A549 (cell line): Measurements from ENCODE around the gene IQGAP2. TPM values are rescaled to one million over a fixed set of nuclear protein-coding genes. Genes with fewer than 3 reads are reported as not detected.

ENCODE experiments used
- ATAC-seq, 2 experiments: fragments of 200-7000 bp in 1 of 2; fragments of >200 bp in 1 of 2; cut with Nextera tagmentation in 1 of 2; cut with Tn5 transposase in 1 of 2; 3 replicates each; pipeline versions ENCODE4 v1.8.0 to v1.9.1; 2018 to 2020; ENCODE audit warnings: mild to moderate bottlenecking in 1 of 2, moderate library complexity in 1 of 2
- CTCF ChIA-PET: fragments of 300-600 bp; sonication (Branson Sonifier 250); formaldehyde crosslinking; extraction: SDS; loops from one replicate; lab custom pipeline; 2021; ENCODE audit warnings: antibody characterized with exemption, inconsistent platforms; lab: Yijun Ruan, JAX
- POLR2A ChIA-PET: fragments of 350-600 bp; formaldehyde crosslinking; extraction: SDS; loops from one replicate; lab custom pipeline; 2021; ENCODE audit warnings: antibody characterized with exemption, inconsistent platforms; lab: Yijun Ruan, JAX
- DNase-seq, 2 experiments: peaks; one replicate each; pipeline versions ENCODE4 v3.0.0 to v3.0.0-alpha.2; 2011 to 2016; ENCODE audit warnings: low read depth in 1 of 2, low spot score in 1 of 2
- FAIRE-seq: peaks from 2 replicates; lab custom pipeline; 2011; peaks lifted over from hg19 to GRCh38; lab: Jason Lieb, UNC
- H3K27ac ChIP-seq, 2 experiments: fragments of >200 bp; sonication (Bioruptor Twin); formaldehyde crosslinking; 3 replicates each; pipeline ENCODE4 v1.5.1; 2016 to 2017
- H3K4me1 ChIP-seq: fragments of >200 bp; sonication (Bioruptor Twin); formaldehyde crosslinking; 3 replicates; pipeline ENCODE4 v1.6.1; 2016
- H3K4me2 ChIP-seq: fragments of >200 bp; sonication (Bioruptor Twin); formaldehyde crosslinking; 3 replicates; pipeline ENCODE4 v1.6.1; 2016
- H3K4me3 ChIP-seq: fragments of >200 bp; sonication (Bioruptor Twin); formaldehyde crosslinking; 3 replicates; pipeline ENCODE4 v1.5.1; 2016
- H3K9me3 ChIP-seq: fragments of >200 bp; sonication (Bioruptor Twin); formaldehyde crosslinking; 3 replicates; pipeline ENCODE4 v1.6.1; 2016
- BCL3 ChIP-seq: fragments of >200 bp; sonication (Bioruptor Twin); formaldehyde crosslinking; IDR thresholded peaks from 3 replicates; pipeline ENCODE4 v1.6.1; 2016
- BHLHE40 ChIP-seq: IDR thresholded peaks from 2 replicates; pipeline ENCODE4 v1.6.1; 2012; ENCODE audit warnings: low read depth, low read length, inconsistent platforms
- CEBPB ChIP-seq, 2 experiments: fragments of >200 bp in 1 of 2; sonication (Bioruptor Twin) in 1 of 2; formaldehyde crosslinking in 1 of 2; IDR thresholded peaks; 2 replicates each; pipeline ENCODE4 v1.6.1; 2012 to 2016
- EP300 ChIP-seq, 2 experiments: fragments of >200 bp; sonication (Bioruptor Twin); formaldehyde crosslinking; IDR thresholded peaks; 2 replicates in 1 of 2; 3 replicates in 1 of 2; pipeline ENCODE4 v1.6.1; 2016 to 2017
- FOSL2 ChIP-seq, 2 experiments: fragments of 450-650 bp in 1 of 2; fragments of >200 bp in 1 of 2; sonication (Bioruptor Twin) in 1 of 2; formaldehyde crosslinking; IDR thresholded peaks; 2 replicates each; pipeline versions ENCODE4 v1.5.0 to v1.6.1; 2016 to 2020; ENCODE audit warnings: mild to moderate bottlenecking in 1 of 2, moderate library complexity in 1 of 2
- HES2 ChIP-seq: fragments of >200 bp; sonication (Bioruptor Twin); formaldehyde crosslinking; IDR thresholded peaks from 2 replicates; pipeline ENCODE4 v1.6.1; 2016
- HMGXB4 ChIP-seq: fragments of 250-450 bp; sonication (Bioruptor Pico); IDR thresholded peaks from 2 replicates; pipeline ENCODE4 v1.5.0; 2021; ENCODE audit warnings: mild to moderate bottlenecking, moderate library complexity, borderline replicate concordance
- HOXA7 ChIP-seq: fragments of 250-450 bp; sonication (Bioruptor Pico); IDR thresholded peaks from 2 replicates; pipeline ENCODE4 v1.5.0; 2020; ENCODE audit warnings: mild to moderate bottlenecking, moderate library complexity
- JUN ChIP-seq, 2 experiments: fragments of >200 bp; sonication (Bioruptor Twin); formaldehyde crosslinking; IDR thresholded peaks; 2 replicates in 1 of 2; 3 replicates in 1 of 2; pipeline ENCODE4 v1.6.1; 2016 to 2017
- JUNB ChIP-seq: fragments of >200 bp; sonication (Bioruptor Twin); formaldehyde crosslinking; IDR thresholded peaks from 2 replicates; pipeline ENCODE4 v1.6.1; 2016
- MAFK ChIP-seq: fragments of 450-650 bp; IDR thresholded peaks from 2 replicates; pipeline ENCODE4 v1.6.1; 2014; ENCODE audit not compliant: partially characterized antibody
- MAX ChIP-seq: IDR thresholded peaks from 2 replicates; pipeline ENCODE4 v1.6.1; 2012
- MAZ ChIP-seq: fragments of 150-350 bp; IDR thresholded peaks from 2 replicates; pipeline ENCODE4 v1.6.1; 2014; ENCODE audit warnings: antibody characterized with exemption, low read depth, low read length, borderline replicate concordance
- RARB ChIP-seq: fragments of 250-450 bp; sonication (Bioruptor Pico); IDR thresholded peaks from 2 replicates; pipeline ENCODE4 v1.8.0; 2021; ENCODE audit warnings: mild to moderate bottlenecking, moderate library complexity
- REST ChIP-seq: fragments of 200-600 bp; sonication (generic); IDR thresholded peaks from 2 replicates; pipeline ENCODE4 v1.6.1; 2016; ENCODE audit warnings: antibody characterized with exemption, mild to moderate bottlenecking, moderate library complexity
- WGBS: methylation state at CpG from one replicate; pipeline ENCODE4 v1.1.6; 2017; ENCODE audit errors: missing lambda C conversion rate; 5-methylcytosine and 5-hydroxymethylcytosine counted together
- polyA plus RNA-seq, 4 experiments: library from polyadenylated mRNA; depleted of rRNA in 3 of 4; stranded (reverse); fragments of >200 nt; fragmentation: RNase III in 1 of 4; extraction: RNeasy Plus Mini Kit Qiagen cat#74134 plus additional on column Dnase treatment in 1 of 4; gene quantifications; 2 replicates in 3 of 4; 3 replicates in 1 of 4; pipeline ENCODE4 v1.2.3, GENCODE V29; 2011 to 2017

Gene IQGAP2
- polyA plus RNA-seq, 2 of the 4 experiments (the other 2 are of a cell fraction) = 5.3 to 10.1 TPM

GRCh38 chr5:76472335-76473008 lies 69.4 kb downstream of the IQGAP2 start:
- FAIRE-seq (no peak), DNase-seq (peak; percentile 23 to 62), ATAC-seq (peak; percentile 79 to 81)
- POLR2A ChIA-PET = no interaction called here
- CTCF ChIA-PET = interaction anchor here (3.4 kb wide), 1 partner anchor 13 kb away, joined by 9 read pairs; no protein-coding TSS in a partner anchor
- Histone ChIP-seq H3K4me3 (no peak overlapping the region), H3K4me2 (peak overlapping the region; percentile 46), H3K4me1 (peaks cover 42% of the 10 kb centered on the region), H3K27ac (peak overlapping the region; percentile 72 to 87), H3K9me3 (no peaks in the 10 kb centered on the region)
- TF ChIP-seq FOSL2 (IDR thresholded peaks at IDR 0.05) = peak; percentile 15; the same call in 1 of the 2 replicates
- no peak for TF ChIP-seq FOSL2 (CRISPR knock-in tag; IDR thresholded peaks at IDR 0.05)
- TF ChIP-seq JUNB = peak; percentile 75; the same call in 1 of the 2 replicates
- TF ChIP-seq HOXA7 (CRISPR knock-in tag) = no peak
- peak; percentile 25; the same call in 1 of the 2 replicates for TF ChIP-seq HES2
- TF ChIP-seq MAZ = no peak
- TF ChIP-seq CEBPB (IDR thresholded peaks at IDR 0.05) = peak in 1 of 2 experiments; percentile 65; a peak in 2 of 4 replicates
- peak; percentile 61 to 81; a peak in 4 of 5 replicates for TF ChIP-seq EP300 (IDR thresholded peaks at IDR 0.05)
- no peak for TF ChIP-seq MAX
- 0 out of 3 replicates have a peak, but pooled peaks have one; percentile 66 for TF ChIP-seq BCL3
- peak in 1 of 2 experiments; percentile 62; a peak in 2 of 5 replicates for TF ChIP-seq JUN (IDR thresholded peaks at IDR 0.05)
- peak; percentile 28 for TF ChIP-seq MAFK
- WGBS = 24% methylated on average over 7 of the region's 7 CpGs

GRCh38 chr5:76473009-76473336 lies 69.9 kb downstream of the IQGAP2 start:
- peaks cover 42% of the 10 kb centered on the region for H3K4me1 ChIP-seq
- ChIA-PET POLR2A (no interaction called here), CTCF (no interaction called here)
- TF ChIP-seq REST = no peak
- TF ChIP-seq HMGXB4 (CRISPR knock-in tag) = no peak
- TF ChIP-seq RARB (CRISPR knock-in tag) = no peak
- TF ChIP-seq BHLHE40 = no peak
- TF ChIP-seq, all 56 proteins: peak for 0
- H3K9me3 ChIP-seq = no peaks in the 10 kb centered on the region
- no peak overlapping the region for H3K4me3 ChIP-seq
- 97% methylated on average over 2 of the region's 2 CpGs for WGBS
- DNase-seq (no peak), ATAC-seq (no peak), FAIRE-seq (no peak)
- H3K4me2 ChIP-seq = peak overlapping the region; percentile 46
- H3K27ac ChIP-seq = peak overlapping the region; percentile 63 to 75
